Vagina (tissue), 2 donors: Measurements from ENCODE around the gene RABGAP1L.

Experiments
- CTCF ChIP-seq, 3 experiments: fragments of 450-650 bp in 2 of 3; fragments of 200-600 bp in 1 of 3; sonication (generic) in 1 of 3; IDR thresholded peaks; one replicate each; pipeline ENCODE4 v1.5.1; 2017 to 2019; ENCODE audit warnings: antibody characterized with exemption in 3 of 3, mild to moderate bottlenecking in 2 of 3, moderate library complexity in 2 of 3
- POLR2A ChIP-seq, 2 donors: fragments of 450-650 bp; IDR thresholded peaks; one replicate each; pipeline ENCODE4 v1.6.1; 2017; ENCODE audit warnings: antibody characterized with exemption in 2 of 2, mild to moderate bottlenecking in 2 of 2, moderate library complexity in 2 of 2
- POLR2AphosphoS5 ChIP-seq, 2 donors: sonication (generic); formaldehyde crosslinking; IDR thresholded peaks; one replicate each; pipeline ENCODE4 v1.9.0; 2017; ENCODE audit warnings: antibody characterized with exemption in 2 of 2, mild to moderate bottlenecking in 2 of 2, low read depth in 1 of 2; ENCODE audit not compliant: insufficient read depth in 1 of 2

- TF ChIP-seq POLR2A (IDR thresholded peaks at IDR 0.05) (no peak), CTCF (IDR thresholded peaks at IDR 0.05) (peak in 1 of 3 experiments; percentile 19), POLR2AphosphoS5 (IDR thresholded peaks at IDR 0.05; ENCODE audit: insufficient read depth in 1 of 2, low read depth in 1 of 2) (no peak)
These were observed 44.4 kb upstream of the RABGAP1L start for GRCh38 chr1:174114788-174115448.
